ENCODE measurements around the gene CEBPZOS. TPM values are rescaled to one million over a fixed set of nuclear protein-coding genes. Genes with fewer than 3 reads are reported as not detected.
A peak's percentile ranks its signal among the peaks of the same experiment; 100 is the strongest.

CEBPZOS gene
- total RNA-seq, 4 donors from 2014 or later = 7.5 to 39.0 (median 24.2) TPM

DNA sequence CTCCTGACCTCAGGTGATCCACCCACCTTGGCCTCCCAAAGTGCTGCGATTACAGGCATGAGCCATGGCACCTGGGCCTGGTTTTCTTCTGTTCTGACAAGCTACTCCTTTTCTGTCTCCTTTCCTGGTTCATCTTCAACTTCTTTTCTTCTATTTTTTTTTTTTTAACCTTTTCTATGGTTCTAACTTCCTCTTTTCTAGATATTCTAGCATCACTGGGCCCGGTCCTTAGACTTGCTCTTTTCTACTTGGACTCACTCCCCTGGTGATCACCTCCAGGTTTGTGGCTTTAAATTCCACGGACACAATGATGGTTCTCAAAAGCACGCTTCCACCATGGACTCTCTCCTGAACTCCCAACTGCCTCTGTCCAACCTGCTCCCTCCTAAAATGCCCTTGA, 41.5 kb upstream of the CEBPZOS start:
- H3K27me3 ChIP-seq = no peaks in the 10 kb centered on the region
- H3K4me3 ChIP-seq = no peak overlapping the region
- TF ChIP-seq POLR2AphosphoS5 (IDR thresholded peaks at IDR 0.05) = no peak
- no peak for TF ChIP-seq EP300 (IDR thresholded peaks at IDR 0.05; ENCODE audit: low read depth)
- TF ChIP-seq POLR2A (IDR thresholded peaks at IDR 0.05) = no peak
- TF ChIP-seq, protein P1, sequence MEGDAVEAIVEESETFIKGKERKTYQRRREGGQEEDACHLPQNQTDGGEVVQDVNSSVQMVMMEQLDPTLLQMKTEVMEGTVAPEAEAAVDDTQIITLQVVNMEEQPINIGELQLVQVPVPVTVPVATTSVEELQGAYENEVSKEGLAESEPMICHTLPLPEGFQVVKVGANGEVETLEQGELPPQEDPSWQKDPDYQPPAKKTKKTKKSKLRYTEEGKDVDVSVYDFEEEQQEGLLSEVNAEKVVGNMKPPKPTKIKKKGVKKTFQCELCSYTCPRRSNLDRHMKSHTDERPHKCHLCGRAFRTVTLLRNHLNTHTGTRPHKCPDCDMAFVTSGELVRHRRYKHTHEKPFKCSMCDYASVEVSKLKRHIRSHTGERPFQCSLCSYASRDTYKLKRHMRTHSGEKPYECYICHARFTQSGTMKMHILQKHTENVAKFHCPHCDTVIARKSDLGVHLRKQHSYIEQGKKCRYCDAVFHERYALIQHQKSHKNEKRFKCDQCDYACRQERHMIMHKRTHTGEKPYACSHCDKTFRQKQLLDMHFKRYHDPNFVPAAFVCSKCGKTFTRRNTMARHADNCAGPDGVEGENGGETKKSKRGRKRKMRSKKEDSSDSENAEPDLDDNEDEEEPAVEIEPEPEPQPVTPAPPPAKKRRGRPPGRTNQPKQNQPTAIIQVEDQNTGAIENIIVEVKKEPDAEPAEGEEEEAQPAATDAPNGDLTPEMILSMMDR (IDR thresholded peaks at IDR 0.05) = no peak
- H3K36me3 ChIP-seq = no peaks in the 10 kb centered on the region
- DNase-seq = no peak
- peaks cover 11 to 31% (median 22%) of the 10 kb centered on the region in 4 donors for H3K4me1 ChIP-seq
- intact Hi-C loops (cut with DNase I; ENCODE audit: low total_unique reads) = loop anchor here (10.0 kb wide), 1 partner anchor 80 kb away; the partner anchor contains the start of genes CEBPZ and NDUFAF7
- no peak overlapping the region for H3K27ac ChIP-seq
- WGBS, 2 donors (ENCODE audit: low coverage in 1 of 2) = 84 to 97% methylated on average over 4 of the region's 4 CpGs
- in situ Hi-C loops (cut with MboI; ENCODE audit: low pct_ligation_motif_present in 1 of 4, low pct_unique_long_range_greater_than_20kb in 1 of 4, low sequenced_read_pairs in 3 of 4) = loop anchor here in 2 of 4 donors (25.0 kb wide), 1 partner anchor 733 kb away; no protein-coding TSS in a partner anchor
- no peaks in the 10 kb centered on the region for H3K9me3 ChIP-seq

DNA sequence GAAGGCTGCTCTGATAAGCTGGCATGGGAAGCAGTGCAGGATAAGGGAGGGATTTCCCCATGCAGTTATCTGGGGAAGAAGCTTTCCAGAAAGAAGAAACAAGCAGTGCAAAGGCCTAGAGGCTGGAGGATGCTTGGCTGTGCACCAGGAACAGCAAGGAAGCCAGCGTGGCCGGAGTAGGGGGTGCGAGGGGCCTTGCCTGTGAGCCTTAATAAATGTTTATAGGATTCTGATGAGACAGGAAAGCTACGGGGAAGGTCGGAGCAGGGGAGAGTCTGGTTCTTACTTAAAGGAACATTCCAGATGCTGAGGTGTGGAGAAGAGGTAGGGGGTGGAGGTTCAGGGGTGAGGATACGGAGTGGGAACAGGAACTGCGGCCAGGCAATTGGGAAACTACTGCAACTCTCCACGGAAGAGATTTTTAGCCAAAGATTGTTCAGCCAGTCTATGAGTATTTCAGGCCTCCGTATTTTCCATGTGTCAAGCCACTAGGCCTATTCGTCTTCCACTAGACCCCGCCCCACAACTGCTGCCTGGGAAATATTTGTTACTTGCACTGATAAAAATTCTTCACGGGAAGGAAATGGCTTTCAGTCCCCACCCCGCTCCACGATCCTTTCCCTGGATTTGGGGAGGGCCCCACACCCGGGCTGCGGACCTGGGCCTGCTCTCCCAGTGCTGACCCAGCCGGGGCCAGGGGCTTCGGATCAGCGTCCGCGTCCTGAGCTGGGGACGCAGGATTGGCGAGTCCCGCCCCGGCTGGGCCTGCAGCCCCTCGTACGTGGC, 40.0 kb upstream of the CEBPZOS start:
- H3K27me3 ChIP-seq = no peaks in the 10 kb centered on the region
- peak; percentile 54 for DNase-seq
- in situ Hi-C loops (cut with MboI; ENCODE audit: low pct_ligation_motif_present in 1 of 4, low pct_unique_long_range_greater_than_20kb in 1 of 4, low sequenced_read_pairs in 3 of 4) (loop anchor here in 2 of 4 donors (25.0 kb wide), 1 partner anchor 731 kb away; no protein-coding TSS in a partner anchor), intact Hi-C loops (cut with DNase I; ENCODE audit: low total_unique reads) (loop anchor here (10.0 kb wide), 1 partner anchor 79 kb away; the partner anchor contains the start of genes CEBPZ and NDUFAF7)
- H3K4me1 ChIP-seq = peaks cover 7 to 19% (median 15%) of the 10 kb centered on the region in 4 donors
- no peak for TF ChIP-seq POLR2A (IDR thresholded peaks at IDR 0.05)
- no peak for TF ChIP-seq EP300 (IDR thresholded peaks at IDR 0.05; ENCODE audit: low read depth)
- TF ChIP-seq, protein P1 (IDR thresholded peaks at IDR 0.05) = no peak
- no peak for TF ChIP-seq POLR2AphosphoS5 (IDR thresholded peaks at IDR 0.05)
- H3K9me3 ChIP-seq = no peaks in the 10 kb centered on the region
- H3K27ac ChIP-seq = peak overlapping the region; percentile 89 to 95 (median 90)
- WGBS, 2 donors (ENCODE audit: low coverage in 1 of 2) = 0 to 3% methylated on average over 11 to 23 of the region's 27 CpGs
- H3K4me3 ChIP-seq = peak overlapping the region; percentile 64 to 96 (median 84)
- no peaks in the 10 kb centered on the region for H3K36me3 ChIP-seq

DNA sequence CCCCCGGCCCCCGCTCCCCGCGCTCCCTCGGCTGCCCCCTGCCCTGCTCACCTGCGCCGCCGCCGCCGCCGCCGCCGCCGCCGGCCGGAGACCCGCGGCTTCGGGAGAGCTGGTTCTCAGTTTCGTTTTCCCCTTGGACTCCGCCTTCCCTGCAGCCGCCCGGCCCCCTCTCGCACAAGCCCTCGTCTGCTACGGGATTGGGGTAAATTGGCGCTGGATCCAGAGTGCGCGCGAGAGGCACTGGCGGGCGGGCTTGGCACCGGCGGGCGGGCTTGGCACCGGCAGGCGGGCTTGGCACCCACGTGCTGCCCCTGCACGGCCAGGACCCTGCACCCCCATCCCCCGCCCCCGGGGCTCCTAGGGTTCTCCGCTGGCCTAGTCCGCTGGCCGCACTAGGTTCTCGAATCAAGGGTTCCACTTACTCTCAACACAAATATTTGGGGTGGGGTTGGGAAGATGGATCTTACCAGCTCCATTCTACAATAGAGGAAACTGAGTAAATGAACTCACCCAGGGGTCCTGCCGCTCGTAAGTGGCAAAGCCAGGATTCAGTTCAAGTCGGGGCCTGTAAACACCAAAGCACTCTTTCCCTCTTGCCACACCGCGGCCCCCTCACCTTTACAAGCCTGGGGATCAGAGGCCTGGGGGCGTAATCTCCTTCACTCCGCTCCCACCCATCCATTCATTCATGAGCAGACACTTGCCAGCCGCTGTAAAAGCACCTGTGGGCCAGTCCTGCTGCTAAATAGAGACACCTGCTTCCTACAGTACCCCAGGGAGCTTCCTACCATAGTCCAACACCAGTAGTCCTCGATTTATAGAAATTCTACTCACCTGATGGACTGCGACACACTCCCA, 39.2 kb upstream of the CEBPZOS start, which contains the start of gene EIF2AK2:
TSS of gene EIF2AK2 (minus strand) at position 124 of the 858 bp plus-strand sequence. CDS start 9,174 bp downstream, outside the sequence.
- in situ Hi-C loops (cut with MboI; ENCODE audit: low pct_ligation_motif_present in 1 of 4, low pct_unique_long_range_greater_than_20kb in 1 of 4, low sequenced_read_pairs in 3 of 4) = loop anchor here in 2 of 4 donors (25.0 kb wide), 1 partner anchor 730 kb away; no protein-coding TSS in a partner anchor

More for the DNA sequence above, 39.2 kb upstream of the CEBPZOS start, which contains the start of gene EIF2AK2:
- peak within 1 kb of the TSS; percentile 64 to 96 (median 84) for H3K4me3 ChIP-seq
- H3K4me1 ChIP-seq = peaks cover 7 to 19% (median 15%) of the 10 kb centered on the region in 4 donors
- intact Hi-C loops (cut with DNase I; ENCODE audit: low total_unique reads) = loop anchor here (10.0 kb wide), 1 partner anchor 78 kb away; the partner anchor contains the start of genes CEBPZ and NDUFAF7
- peak; percentile 89 for DNase-seq
- no peaks in the 10 kb centered on the region for H3K27me3 ChIP-seq
- H3K9me3 ChIP-seq = no peaks in the 10 kb centered on the region
- 12% methylated on average over 37 of the region's 55 CpGs; no CpG with 5 or more reads in 1 of the 2 donors for WGBS, 2 donors (ENCODE audit: low coverage in 1 of 2)
- peak within 1 kb of the TSS; percentile 89 to 95 (median 90) for H3K27ac ChIP-seq
- H3K36me3 ChIP-seq = no peaks in the 10 kb centered on the region
- TF ChIP-seq POLR2A (IDR thresholded peaks at IDR 0.05) = peak; percentile 31
- TF ChIP-seq, protein P1 (IDR thresholded peaks at IDR 0.05) = no peak
- no peak for TF ChIP-seq EP300 (IDR thresholded peaks at IDR 0.05; ENCODE audit: low read depth)
- TF ChIP-seq POLR2AphosphoS5 (IDR thresholded peaks at IDR 0.05) = peak in 2 of 3 donors; percentile 65 to 66
